ENCODE measurements around the gene MYD88.

GRCh38 chr3:38118421-38119247 lies 19.8 kb upstream of the MYD88 start:
- TF ChIP-seq CTCF (IDR thresholded peaks at IDR 0.05; ENCODE audit: poor library complexity, severe bottlenecking) (no peak), EZH2 (IDR thresholded peaks at IDR 0.05; ENCODE audit: borderline replicate concordance, insufficient read depth, low read length, poor library complexity, severe bottlenecking) (no peak)

All from neural cell (in vitro differentiated cells).